A549 (cell line): ENCODE results near the gene COPS4.

Experiments used
- HOXA7 ChIP-seq: fragments of 250-450 bp; sonication (Bioruptor Pico); IDR thresholded peaks from 2 replicates; pipeline ENCODE4 v1.5.0; 2020; ENCODE audit warnings: mild to moderate bottlenecking, moderate library complexity
- KDM1A ChIP-seq: fragments of 200-600 bp; sonication (generic); IDR thresholded peaks from 2 replicates; pipeline ENCODE4 v1.6.1; 2016; ENCODE audit warnings: low read depth, mild to moderate bottlenecking
- RFX5 ChIP-seq: fragments of 450-650 bp; IDR thresholded peaks from 2 replicates; pipeline ENCODE4 v1.7.1; 2014; ENCODE audit warnings: antibody characterized with exemption, mild to moderate bottlenecking, moderate library complexity
- TF ChIP-seq, protein P1 (sequence below): fragments of >200 bp; sonication (Bioruptor Twin); formaldehyde crosslinking; IDR thresholded peaks from 3 replicates; pipeline ENCODE4 v1.5.1; 2016

GRCh38 chr4:83121246-83121645 lies 86.3 kb downstream of the COPS4 start:
- TF ChIP-seq KDM1A (no peak), RFX5 (no peak), HOXA7 (no peak)
- TF ChIP-seq, protein P1, sequence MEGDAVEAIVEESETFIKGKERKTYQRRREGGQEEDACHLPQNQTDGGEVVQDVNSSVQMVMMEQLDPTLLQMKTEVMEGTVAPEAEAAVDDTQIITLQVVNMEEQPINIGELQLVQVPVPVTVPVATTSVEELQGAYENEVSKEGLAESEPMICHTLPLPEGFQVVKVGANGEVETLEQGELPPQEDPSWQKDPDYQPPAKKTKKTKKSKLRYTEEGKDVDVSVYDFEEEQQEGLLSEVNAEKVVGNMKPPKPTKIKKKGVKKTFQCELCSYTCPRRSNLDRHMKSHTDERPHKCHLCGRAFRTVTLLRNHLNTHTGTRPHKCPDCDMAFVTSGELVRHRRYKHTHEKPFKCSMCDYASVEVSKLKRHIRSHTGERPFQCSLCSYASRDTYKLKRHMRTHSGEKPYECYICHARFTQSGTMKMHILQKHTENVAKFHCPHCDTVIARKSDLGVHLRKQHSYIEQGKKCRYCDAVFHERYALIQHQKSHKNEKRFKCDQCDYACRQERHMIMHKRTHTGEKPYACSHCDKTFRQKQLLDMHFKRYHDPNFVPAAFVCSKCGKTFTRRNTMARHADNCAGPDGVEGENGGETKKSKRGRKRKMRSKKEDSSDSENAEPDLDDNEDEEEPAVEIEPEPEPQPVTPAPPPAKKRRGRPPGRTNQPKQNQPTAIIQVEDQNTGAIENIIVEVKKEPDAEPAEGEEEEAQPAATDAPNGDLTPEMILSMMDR, result no peak
